ENCODE measurements around the gene FAM83F. TPM values are rescaled to one million over a fixed set of nuclear protein-coding genes. Genes with fewer than 3 reads are reported as not detected.

FAM83F gene
- polyA plus RNA-seq (2012; ENCODE audit: insufficient read length, low read depth), result not detected

GRCh38 chr22:39994566-39995392, at the start of gene FAM83F:
Gene FAM83F (plus strand): TSS chr22:39994954. CDS start chr22:39995043, 89 bp downstream.
- TF ChIP-seq POLR2AphosphoS5 (IDR thresholded peaks at IDR 0.05; ENCODE audit: low read depth, low read length) (no peak), FOXP2 (optimal IDR thresholded peaks at IDR 0.05; ENCODE audit: borderline replicate concordance, extremely low read depth, extremely low read length, insufficient read depth) (no peak), TAF1 (IDR thresholded peaks at IDR 0.05; ENCODE audit: borderline replicate concordance, insufficient read depth, low read length) (no peak), SIN3A (IDR thresholded peaks at IDR 0.05; ENCODE audit: borderline replicate concordance, insufficient read depth, low read length) (no peak), REST (IDR thresholded peaks at IDR 0.05; ENCODE audit: insufficient read depth in 1 of 2, low read depth in 2 of 2, low read length in 2 of 2) (no peak)

- no peak for TF ChIP-seq TAF1 (IDR thresholded peaks at IDR 0.05; ENCODE audit: borderline replicate concordance, insufficient read depth, low read length)
Observed at GRCh38 chr22:39946126-39946502, 48.6 kb upstream of the FAM83F start.

GRCh38 chr22:39946503-39947219, 48.1 kb upstream of the FAM83F start:
- TF ChIP-seq TAF1 (IDR thresholded peaks at IDR 0.05; ENCODE audit: borderline replicate concordance, insufficient read depth, low read length), result no peak
- TF ChIP-seq REST (IDR thresholded peaks at IDR 0.05; ENCODE audit: insufficient read depth in 1 of 2, low read depth in 2 of 2, low read length in 2 of 2), result 0 out of 4 replicates have a peak, but pooled peaks of 1 of the 2 experiments have one; percentile 9

- no peak for TF ChIP-seq FOXP2 (optimal IDR thresholded peaks at IDR 0.05; ENCODE audit: borderline replicate concordance, extremely low read depth, extremely low read length, insufficient read depth)
- TF ChIP-seq SIN3A (IDR thresholded peaks at IDR 0.05; ENCODE audit: borderline replicate concordance, insufficient read depth, low read length), result no peak
- no peak for TF ChIP-seq REST (IDR thresholded peaks at IDR 0.05; ENCODE audit: insufficient read depth in 1 of 2, low read depth in 2 of 2, low read length in 2 of 2)
- no peak for TF ChIP-seq TAF1 (IDR thresholded peaks at IDR 0.05; ENCODE audit: borderline replicate concordance, insufficient read depth, low read length)
- TF ChIP-seq POLR2AphosphoS5 (IDR thresholded peaks at IDR 0.05; ENCODE audit: low read depth, low read length), result no peak
Observed at GRCh38 chr22:39947220-39948216, 47.2 kb upstream of the FAM83F start.

Data from PFSK-1 (cell line).